GM21723 (cell line): Measurements from ENCODE around the gene NMT1.

Experiments used
- ATAC-seq: cut with Tn5 transposase; IDR thresholded peaks from one replicate; pipeline ENCODE4 v1.9.1; 2021; ENCODE audit warnings: mild to moderate bottlenecking, moderate library complexity; ENCODE audit not compliant: unreplicated experiment

Gene NMT1

GRCh38 chr17:45060797-45061605 is at the start of gene NMT1:
NMT1 (plus strand) TSS chr17:45061317; CDS start chr17:45061330, 13 bp downstream.
- peak; percentile 88 for ATAC-seq

GRCh38 chr17:45011767-45012166 is 49.4 kb upstream of the NMT1 start:
- ATAC-seq: no peak

GRCh38 chr17:45013021-45013997 is 47.8 kb upstream of the NMT1 start:
- no peak for ATAC-seq

DNA sequence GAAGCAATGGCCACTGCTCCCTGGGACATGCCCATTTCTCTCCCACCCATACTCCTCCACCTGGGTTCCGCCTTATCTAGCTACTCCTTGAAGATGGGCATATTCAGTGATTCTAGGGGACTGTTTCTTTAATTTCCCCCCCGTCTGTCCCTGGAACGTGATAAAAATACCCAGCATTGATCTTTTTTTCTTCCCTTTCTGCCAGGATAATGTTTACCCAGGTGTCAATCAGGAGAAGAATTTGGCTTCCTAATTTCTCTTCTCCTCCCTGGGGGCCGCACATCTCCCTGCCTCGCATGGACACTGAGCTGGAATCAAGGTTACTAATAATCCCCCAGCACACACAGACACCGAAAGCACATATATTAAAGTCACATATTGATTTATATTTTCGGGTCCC is 44.9 kb upstream of the NMT1 start:
- no peak for ATAC-seq

GRCh38 chr17:45016823-45017222 is 44.3 kb upstream of the NMT1 start:
- ATAC-seq: no peak

GRCh38 chr17:45018514-45018847 is 42.6 kb upstream of the NMT1 start:
- ATAC-seq: no peak

- no peak for ATAC-seq
These were observed 42.0 kb upstream of the NMT1 start for GRCh38 chr17:45018848-45019711.

- no peak for ATAC-seq
These were observed 40.6 kb upstream of the NMT1 start for GRCh38 chr17:45020354-45021138.

GRCh38 chr17:45021607-45022287 is 39.4 kb upstream of the NMT1 start:
- no peak for ATAC-seq

DNA sequence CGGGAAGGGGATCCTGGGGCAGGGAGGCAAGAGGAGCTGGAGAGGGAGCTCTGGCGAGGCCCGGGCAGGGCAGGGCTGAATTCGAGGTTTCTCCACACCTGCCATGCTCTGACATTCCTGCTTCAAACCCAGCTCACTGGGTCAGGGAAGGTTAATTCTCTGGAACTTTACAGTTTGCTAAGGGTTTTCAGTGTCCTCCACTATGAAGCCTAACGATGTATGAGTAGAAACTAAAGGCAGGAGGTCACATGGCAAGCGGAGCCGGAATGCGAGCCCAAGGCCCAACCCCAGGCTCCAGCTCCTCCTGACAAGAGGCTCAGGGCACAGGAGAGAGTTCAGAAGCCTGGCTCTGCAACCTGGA is 38.8 kb upstream of the NMT1 start:
- ATAC-seq: no peak

DNA sequence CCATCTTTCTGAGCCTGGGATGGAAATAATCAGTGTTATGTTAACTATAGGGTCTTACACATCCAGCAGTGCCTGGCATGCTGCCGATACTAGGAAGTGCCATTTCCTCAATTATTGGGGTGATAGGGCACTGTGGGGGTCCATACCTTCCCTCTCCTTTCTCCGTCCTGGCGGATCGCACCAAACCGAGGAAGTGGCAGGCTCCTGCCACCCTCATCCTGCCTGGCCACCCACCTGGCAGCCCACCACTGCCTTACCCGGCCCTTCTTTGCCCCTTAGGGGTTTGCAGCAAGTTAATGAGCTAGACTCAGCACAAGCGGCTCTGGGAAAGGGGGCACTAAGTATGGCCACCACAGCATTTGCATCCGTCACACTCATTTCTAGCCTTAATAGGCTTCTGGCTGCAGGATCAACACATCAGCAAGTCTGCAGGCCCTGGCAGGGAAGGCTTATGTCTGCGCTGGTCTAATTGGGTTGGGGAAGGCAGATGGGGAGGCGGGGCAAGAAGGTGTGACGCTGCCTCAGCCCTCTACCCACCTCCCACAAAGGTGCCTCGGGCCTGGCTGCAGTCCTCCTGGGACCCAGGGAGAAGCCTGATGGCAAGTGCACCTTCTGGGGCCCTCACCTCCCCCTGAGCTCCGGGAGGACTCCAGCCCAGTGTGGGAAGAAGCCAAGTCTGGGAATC is 38.3 kb upstream of the NMT1 start:
- no peak for ATAC-seq

- ATAC-seq: no peak
These were observed 32.0 kb upstream of the NMT1 start for GRCh38 chr17:45029096-45029495.

DNA sequence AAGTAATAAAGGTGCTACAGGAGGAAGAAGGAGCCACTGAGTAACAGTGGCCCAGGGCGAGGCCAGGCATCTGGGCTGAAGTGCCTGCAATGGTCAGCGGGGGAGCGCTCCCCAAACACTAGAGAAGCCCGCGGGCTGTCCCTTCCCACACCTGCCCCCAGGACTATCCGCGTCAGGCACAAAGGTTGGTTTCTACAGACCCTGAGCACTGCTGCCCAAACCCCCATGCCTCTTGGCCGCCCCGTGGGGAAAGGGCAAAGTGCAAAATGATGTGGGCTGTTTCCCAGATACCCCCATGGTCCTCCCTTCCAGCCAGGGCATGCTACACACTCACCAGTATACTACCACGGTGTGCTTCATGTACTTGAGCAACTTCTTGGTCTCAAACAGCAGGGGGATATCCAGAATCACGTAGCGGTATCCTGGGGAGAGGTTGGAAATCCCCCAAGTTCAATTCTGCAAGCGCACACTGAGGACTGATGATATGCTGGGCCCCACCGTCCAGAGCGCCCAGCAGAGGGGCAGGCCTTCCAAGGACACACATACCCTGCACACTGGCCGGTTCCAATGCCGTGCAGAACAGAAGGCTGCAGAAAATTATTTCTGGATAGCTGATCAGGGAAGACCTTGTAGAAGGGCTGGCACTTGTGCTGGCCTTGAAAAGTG is 31.2 kb upstream of the NMT1 start:
- no peak for ATAC-seq

DNA sequence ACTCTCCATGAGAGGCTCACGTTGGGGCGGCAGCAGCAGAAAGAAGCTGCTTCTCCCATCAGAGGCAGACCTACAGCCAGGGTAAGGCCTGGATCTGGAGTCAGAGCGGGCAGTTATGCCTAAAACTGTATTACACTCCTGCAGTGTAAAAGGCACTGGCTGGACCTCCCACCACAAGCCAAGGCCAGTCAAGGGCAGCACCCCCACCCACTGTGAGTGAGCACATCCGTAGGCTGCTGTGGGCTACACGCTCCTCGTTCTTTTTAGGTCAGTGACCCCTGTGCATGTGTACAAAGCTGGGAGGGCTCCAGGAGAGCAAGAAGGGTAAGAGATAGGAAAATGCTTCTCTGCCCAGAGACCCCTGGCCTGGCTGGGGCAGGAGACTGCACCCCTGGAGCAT is 30.4 kb upstream of the NMT1 start:
- ATAC-seq: no peak

- no peak for ATAC-seq
These were observed 29.6 kb upstream of the NMT1 start for GRCh38 chr17:45031231-45032173.

DNA sequence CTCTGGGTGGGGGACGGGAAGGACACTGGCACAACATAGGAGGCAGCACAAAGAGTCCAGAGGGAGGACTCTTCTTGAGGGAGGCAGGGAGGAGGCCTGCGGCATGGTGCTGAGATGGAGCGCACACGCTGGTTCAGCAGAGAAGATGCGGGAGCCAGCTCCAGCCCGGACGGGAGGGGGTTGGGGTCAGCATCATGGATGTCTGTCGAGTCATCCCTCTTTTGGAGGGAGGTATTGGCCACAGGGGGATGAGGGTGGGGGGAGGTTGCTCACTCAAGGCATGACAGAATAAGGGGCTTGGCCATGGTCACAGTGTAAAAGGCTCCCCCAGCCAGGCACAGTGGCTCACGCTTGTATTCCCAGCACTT is 29.0 kb upstream of the NMT1 start:
- no peak for ATAC-seq

DNA sequence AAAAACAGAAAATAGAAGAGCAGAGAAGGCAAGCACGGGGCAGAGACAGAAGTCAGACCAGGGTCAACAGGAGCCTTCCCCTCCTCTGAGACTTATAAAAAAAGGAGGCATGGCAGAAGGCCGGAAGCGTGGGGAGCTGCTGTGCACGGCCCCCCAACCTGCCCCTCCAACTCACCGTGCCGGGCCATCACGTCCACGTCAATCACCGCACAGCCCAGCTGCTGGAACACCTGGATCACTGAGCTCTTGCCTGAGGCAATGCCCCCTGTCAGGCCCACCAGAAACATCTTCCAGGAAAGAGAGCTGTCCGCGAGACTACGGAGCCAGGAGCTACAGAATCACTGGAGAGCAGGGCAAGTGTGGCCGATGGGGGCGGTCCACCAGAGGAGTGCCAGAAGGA is 26.5 kb upstream of the NMT1 start:
- ATAC-seq: no peak

- no peak for ATAC-seq
These were observed 25.3 kb upstream of the NMT1 start for GRCh38 chr17:45035848-45036247.
